K562 (cell line): ENCODE measurements around the gene MRPL55. TPM values are rescaled to one million over a fixed set of nuclear protein-coding genes. Genes with fewer than 3 reads are reported as not detected.

Experiments
- CTCF ChIP-seq, 3 experiments: IDR thresholded peaks in 2 of 3; conservative IDR thresholded peaks in 1 of 3; 2 replicates each; pipeline ENCODE4 v1.5.1; 2011 to 2012; ENCODE audit warnings: low read length in 3 of 3, mild to moderate bottlenecking in 3 of 3, control low read depth in 2 of 3, improper control_type of control experiment in 1 of 3, inconsistent platforms in 1 of 3, low read depth in 1 of 3, mixed read lengths in 1 of 3, moderate library complexity in 1 of 3; ENCODE audit not compliant: insufficient read depth in 2 of 3
- CUX1 ChIP-seq: fragments of 200-800 bp; sonication (Bioruptor generic); IDR thresholded peaks from 2 replicates; pipeline ENCODE4 v1.6.1; 2016; ENCODE audit warnings: missing genetic modification characterization, missing compliant biosample characterization
- DLX4 ChIP-seq: fragments of 250-450 bp; sonication (Bioruptor Pico); IDR thresholded peaks from 2 replicates; pipeline ENCODE4 v1.6.1; 2021; ENCODE audit warnings: mild to moderate bottlenecking
- HDAC6 ChIP-seq: IDR thresholded peaks from 2 replicates; pipeline ENCODE4 v1.6.1; 2012; ENCODE audit warnings: low read depth, mild to moderate bottlenecking, control low read depth, inconsistent platforms, low read length, moderate library complexity
- KAT7 ChIP-seq: sonication (generic); formaldehyde crosslinking; IDR thresholded peaks from 2 replicates; pipeline ENCODE4 v1.8.0; 2022; ENCODE audit warnings: missing genetic modification reagents, mild to moderate bottlenecking, borderline replicate concordance
- KAT8 ChIP-seq: fragments of 450-650 bp; IDR thresholded peaks from 2 replicates; pipeline ENCODE4 v1.6.1; 2016; ENCODE audit warnings: low read depth, mild to moderate bottlenecking
- KHSRP ChIP-seq: fragments of 450-650 bp; IDR thresholded peaks from 2 replicates; pipeline ENCODE4 v1.6.1; 2017
- NR2C1 ChIP-seq, 2 experiments: fragments of 450-650 bp; IDR thresholded peaks; 2 replicates each; pipeline ENCODE4 v1.6.1; 2017; ENCODE audit warnings: mild to moderate bottlenecking in 2 of 2, antibody characterized with exemption in 1 of 2, inconsistent platforms in 1 of 2, missing compliant biosample characterization in 1 of 2, missing genetic modification characterization in 1 of 2
- RBBP5 ChIP-seq: fragments of 200-600 bp; sonication (generic); IDR thresholded peaks from 2 replicates; pipeline ENCODE4 v1.6.1; 2012; ENCODE audit warnings: borderline replicate concordance, mild to moderate bottlenecking, low read length, control low read depth, inconsistent platforms; ENCODE audit not compliant: insufficient read depth, poor library complexity, severe bottlenecking
- YY1 ChIP-seq, 3 experiments: IDR thresholded peaks; 2 replicates each; pipeline ENCODE4 v1.6.1; 2011; ENCODE audit warnings: low read length in 2 of 3, mild to moderate bottlenecking in 2 of 3, moderate library complexity in 2 of 3, borderline replicate concordance in 1 of 3, control low read depth in 1 of 3, low read depth in 1 of 3; ENCODE audit not compliant: insufficient read depth in 3 of 3, insufficient replicate concordance in 2 of 3, control insufficient read depth in 1 of 3, insufficient read length in 1 of 3; ENCODE audit errors: extremely low read depth in 1 of 3
- ZNF217 ChIP-seq: sonication (generic); formaldehyde crosslinking; IDR thresholded peaks from 2 replicates; pipeline ENCODE4 v1.8.0; 2022; ENCODE audit warnings: mild to moderate bottlenecking, missing genetic modification reagents
- ZNF395 ChIP-seq: fragments of 200-800 bp; sonication (Bioruptor generic); IDR thresholded peaks from 2 replicates; pipeline ENCODE4 v1.6.1; 2017; ENCODE audit warnings: missing genetic modification characterization, missing compliant biosample characterization
- ZNF431 ChIP-seq: sonication (generic); formaldehyde crosslinking; IDR thresholded peaks from 2 replicates; pipeline ENCODE4 v1.8.0; 2022; ENCODE audit warnings: mild to moderate bottlenecking, missing genetic modification reagents
- ZNF551 ChIP-seq: fragments of 250-450 bp; sonication (Bioruptor Pico); IDR thresholded peaks from 2 replicates; pipeline ENCODE4 v1.5.0; 2021; ENCODE audit warnings: mild to moderate bottlenecking, moderate library complexity
- ZNF584 ChIP-seq: fragments of 200-800 bp; sonication (Bioruptor generic); IDR thresholded peaks from 2 replicates; pipeline ENCODE4 v1.6.1; 2016; ENCODE audit warnings: low read depth, mild to moderate bottlenecking, missing genetic modification characterization, missing compliant biosample characterization
- ZNF780A ChIP-seq: fragments of 250-450 bp; sonication (Bioruptor Pico); IDR thresholded peaks from 2 replicates; pipeline ENCODE4 v1.5.0; 2021; ENCODE audit warnings: mild to moderate bottlenecking
- ZSCAN29 ChIP-seq: fragments of 450-650 bp; IDR thresholded peaks from 2 replicates; pipeline ENCODE4 v1.6.1; 2017
- polyA plus RNA-seq, 8 experiments: library from polyadenylated mRNA; depleted of rRNA in 4 of 8; stranded (reverse) in 5 of 8; unstranded in 3 of 8; fragments of >200 nt; fragmentation: Nextera tagmentation in 2 of 8; fragmentation: Illumina TruSeq in 1 of 8; extraction: Ambion mirVana in 2 of 8; extraction: Trizol in 1 of 8; gene quantifications; 2 replicates each; pipeline versions ENCODE4 v1.2.1 to v1.2.3, GENCODE V29; 2011 to 2014; ENCODE audit warnings: inconsistent platforms in 1 of 8, missing spikeins in 1 of 8
- total RNA-seq, 7 experiments: library from RNA; depleted of rRNA in 6 of 7; stranded (reverse); fragments of >200 nt in 6 of 7; fragmentation: Illumina TruSeq in 2 of 7; extraction: Trizol in 2 of 7; gene quantifications; 2 replicates each; pipeline versions ENCODE4 v1.2.1 to v1.2.3, GENCODE V29; 2011 to 2021; ENCODE audit warnings: low replicate concordance in 1 of 7

The MRPL55 gene
- total and polyA plus RNA-seq, 9 of the 15 experiments (the other 6 are each of a cell fraction or from before 2014, with no cell fraction given): 34.9 to 228 (median 81.0) TPM

- peak; percentile 82; the same call in 1 of the 2 replicates for TF ChIP-seq CUX1
- peak in 1 of 3 experiments; percentile 66 for TF ChIP-seq YY1 (IDR thresholded peaks at IDR 0.05; ENCODE audit: borderline replicate concordance in 1 of 3, control insufficient read depth in 1 of 3, extremely low read depth in 1 of 3, insufficient read depth in 3 of 3, insufficient read length in 1 of 3, insufficient replicate concordance in 2 of 3, low read depth in 1 of 3, low read length in 2 of 3)
- TF ChIP-seq ZSCAN29: no peak
- TF ChIP-seq CTCF (IDR thresholded peaks at IDR 0.05 in 2 of 3, conservative IDR thresholded peaks at IDR 0.05 in 1 of 3; ENCODE audit: insufficient read depth in 2 of 3, low read depth in 1 of 3, low read length in 3 of 3): no peak
- peak; percentile 41; the same call in 1 of the 2 replicates for TF ChIP-seq ZNF395 (CRISPR knock-in tag)
- TF ChIP-seq ZNF551 (CRISPR knock-in tag): no peak
- TF ChIP-seq ZNF217 (CRISPR knock-in tag): no peak
- TF ChIP-seq ZNF584 (CRISPR knock-in tag): peak; percentile 65; the same call in 1 of the 2 replicates
- no peak for TF ChIP-seq NR2C1 (IDR thresholded peaks at IDR 0.05)
- TF ChIP-seq NR2C1 (tag; IDR thresholded peaks at IDR 0.05): peak; percentile 61; the same call in 1 of the 2 replicates
- no peak for TF ChIP-seq KHSRP
- TF ChIP-seq HDAC6: no peak
- TF ChIP-seq ZNF431 (CRISPR knock-in tag): no peak
- peak; percentile 44; the same call in 1 of the 2 replicates for TF ChIP-seq KAT7 (CRISPR knock-in tag)
- no peak for TF ChIP-seq RBBP5
- TF ChIP-seq ZNF780A (CRISPR knock-in tag): no peak
- no peak for TF ChIP-seq DLX4 (CRISPR knock-in tag)
- no peak for TF ChIP-seq KAT8
Observed at GRCh38 chr1:228109962-228110488, 926 bp upstream of the MRPL55 start (continued).
